A549 (cell line): ENCODE results near the gene HSPA2.

Experiments
- CEBPB ChIP-seq, 2 experiments: fragments of >200 bp in 1 of 2; sonication (Bioruptor Twin) in 1 of 2; formaldehyde crosslinking in 1 of 2; IDR thresholded peaks; 2 replicates each; pipeline ENCODE4 v1.6.1; 2012 to 2016
- HOXA7 ChIP-seq: fragments of 250-450 bp; sonication (Bioruptor Pico); IDR thresholded peaks from 2 replicates; pipeline ENCODE4 v1.5.0; 2020; ENCODE audit warnings: mild to moderate bottlenecking, moderate library complexity
- KDM1A ChIP-seq: fragments of 200-600 bp; sonication (generic); IDR thresholded peaks from 2 replicates; pipeline ENCODE4 v1.6.1; 2016; ENCODE audit warnings: low read depth, mild to moderate bottlenecking
- MAFK ChIP-seq: fragments of 450-650 bp; IDR thresholded peaks from 2 replicates; pipeline ENCODE4 v1.6.1; 2014; ENCODE audit not compliant: partially characterized antibody
- MYC ChIP-seq: IDR thresholded peaks from 2 replicates; pipeline ENCODE4 v1.6.1; 2012; ENCODE audit warnings: mild to moderate bottlenecking, inconsistent platforms, low read length, improper control_type of control experiment, borderline replicate concordance
- POLR2A ChIP-seq: IDR thresholded peaks from 2 replicates; pipeline ENCODE4 v1.6.1; 2012; ENCODE audit warnings: mild to moderate bottlenecking, low read length
- RAD21 ChIP-seq, 2 experiments: fragments of >200 bp in 1 of 2; sonication (Bioruptor Twin) in 1 of 2; formaldehyde crosslinking in 1 of 2; IDR thresholded peaks in 1 of 2; conservative IDR thresholded peaks in 1 of 2; 2 replicates in 1 of 2; 3 replicates in 1 of 2; pipeline ENCODE4 v1.6.1; 2012 to 2018; ENCODE audit warnings: inconsistent platforms in 1 of 2
- RCOR1 ChIP-seq: fragments of 150-350 bp; IDR thresholded peaks from 2 replicates; pipeline ENCODE4 v1.6.1; 2014; ENCODE audit warnings: antibody characterized with exemption, low read length, low read depth
- RNF2 ChIP-seq: fragments of 200-600 bp; sonication (generic); IDR thresholded peaks from 2 replicates; pipeline ENCODE4 v1.6.1; 2016; ENCODE audit warnings: low read depth, mild to moderate bottlenecking, antibody characterized with exemption, moderate library complexity, borderline replicate concordance
- TF ChIP-seq, protein P1 (sequence below): fragments of 250-450 bp; sonication (Bioruptor Pico); IDR thresholded peaks from 2 replicates; pipeline ENCODE4 v1.5.0; 2021; ENCODE audit warnings: mild to moderate bottlenecking, moderate library complexity, borderline replicate concordance
- TF ChIP-seq, protein P2 (sequence below): fragments of >200 bp; sonication (Bioruptor Twin); formaldehyde crosslinking; IDR thresholded peaks from 3 replicates; pipeline ENCODE4 v1.5.1; 2016
- TF ChIP-seq, protein P3 (sequence below): fragments of 200-600 bp; sonication (generic); IDR thresholded peaks from 2 replicates; pipeline ENCODE4 v1.6.1; 2016; ENCODE audit warnings: antibody characterized with exemption, mild to moderate bottlenecking, moderate library complexity

DNA sequence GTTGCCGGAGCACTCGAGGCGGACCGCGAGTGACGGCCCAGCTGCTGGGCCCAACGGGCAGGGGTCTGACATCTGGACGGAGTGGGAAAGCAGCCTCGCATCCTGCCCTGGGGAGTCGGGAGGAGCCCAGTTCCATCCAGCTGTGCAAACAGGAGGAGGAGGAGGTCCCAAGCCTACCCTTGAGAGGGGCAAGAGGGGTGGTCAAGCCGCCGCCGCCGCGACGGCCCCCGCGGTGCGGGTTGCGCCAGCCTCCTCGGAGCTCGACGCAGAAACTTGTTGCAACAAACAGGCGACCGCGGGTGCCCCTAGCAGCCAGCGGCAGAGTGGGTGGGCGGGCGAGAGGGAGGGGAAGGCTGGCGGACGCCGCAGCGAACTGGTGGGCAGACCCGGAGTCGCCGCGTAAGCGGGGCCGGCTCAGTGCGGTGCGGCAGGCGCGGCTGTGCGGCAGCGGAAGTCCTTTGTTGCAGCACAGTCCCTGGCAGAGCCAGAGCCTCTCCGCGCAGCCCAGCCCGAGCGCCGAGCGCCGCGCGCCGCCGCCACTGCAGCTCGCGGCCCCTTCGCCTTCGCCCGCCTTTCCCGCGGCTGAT lies 36.1 kb upstream of the HSPA2 start, which contains the start of gene ZBTB1:
- TF ChIP-seq MYC = peak; percentile 32; the same call in 1 of the 2 replicates
- TF ChIP-seq MAFK = no peak
- TF ChIP-seq, protein P1, sequence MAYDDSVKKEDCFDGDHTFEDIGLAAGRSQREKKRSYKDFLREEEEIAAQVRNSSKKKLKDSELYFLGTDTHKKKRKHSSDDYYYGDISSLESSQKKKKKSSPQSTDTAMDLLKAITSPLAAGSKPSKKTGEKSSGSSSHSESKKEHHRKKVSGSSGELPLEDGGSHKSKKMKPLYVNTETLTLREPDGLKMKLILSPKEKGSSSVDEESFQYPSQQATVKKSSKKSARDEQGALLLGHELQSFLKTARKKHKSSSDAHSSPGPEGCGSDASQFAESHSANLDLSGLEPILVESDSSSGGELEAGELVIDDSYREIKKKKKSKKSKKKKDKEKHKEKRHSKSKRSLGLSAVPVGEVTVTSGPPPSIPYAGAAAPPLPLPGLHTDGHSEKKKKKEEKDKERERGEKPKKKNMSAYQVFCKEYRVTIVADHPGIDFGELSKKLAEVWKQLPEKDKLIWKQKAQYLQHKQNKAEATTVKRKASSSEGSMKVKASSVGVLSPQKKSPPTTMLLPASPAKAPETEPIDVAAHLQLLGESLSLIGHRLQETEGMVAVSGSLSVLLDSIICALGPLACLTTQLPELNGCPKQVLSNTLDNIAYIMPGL = 0 out of 2 replicates have a peak, but pooled peaks have one; percentile 19
- TF ChIP-seq, protein P2, sequence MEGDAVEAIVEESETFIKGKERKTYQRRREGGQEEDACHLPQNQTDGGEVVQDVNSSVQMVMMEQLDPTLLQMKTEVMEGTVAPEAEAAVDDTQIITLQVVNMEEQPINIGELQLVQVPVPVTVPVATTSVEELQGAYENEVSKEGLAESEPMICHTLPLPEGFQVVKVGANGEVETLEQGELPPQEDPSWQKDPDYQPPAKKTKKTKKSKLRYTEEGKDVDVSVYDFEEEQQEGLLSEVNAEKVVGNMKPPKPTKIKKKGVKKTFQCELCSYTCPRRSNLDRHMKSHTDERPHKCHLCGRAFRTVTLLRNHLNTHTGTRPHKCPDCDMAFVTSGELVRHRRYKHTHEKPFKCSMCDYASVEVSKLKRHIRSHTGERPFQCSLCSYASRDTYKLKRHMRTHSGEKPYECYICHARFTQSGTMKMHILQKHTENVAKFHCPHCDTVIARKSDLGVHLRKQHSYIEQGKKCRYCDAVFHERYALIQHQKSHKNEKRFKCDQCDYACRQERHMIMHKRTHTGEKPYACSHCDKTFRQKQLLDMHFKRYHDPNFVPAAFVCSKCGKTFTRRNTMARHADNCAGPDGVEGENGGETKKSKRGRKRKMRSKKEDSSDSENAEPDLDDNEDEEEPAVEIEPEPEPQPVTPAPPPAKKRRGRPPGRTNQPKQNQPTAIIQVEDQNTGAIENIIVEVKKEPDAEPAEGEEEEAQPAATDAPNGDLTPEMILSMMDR = no peak
- TF ChIP-seq, protein P3, sequence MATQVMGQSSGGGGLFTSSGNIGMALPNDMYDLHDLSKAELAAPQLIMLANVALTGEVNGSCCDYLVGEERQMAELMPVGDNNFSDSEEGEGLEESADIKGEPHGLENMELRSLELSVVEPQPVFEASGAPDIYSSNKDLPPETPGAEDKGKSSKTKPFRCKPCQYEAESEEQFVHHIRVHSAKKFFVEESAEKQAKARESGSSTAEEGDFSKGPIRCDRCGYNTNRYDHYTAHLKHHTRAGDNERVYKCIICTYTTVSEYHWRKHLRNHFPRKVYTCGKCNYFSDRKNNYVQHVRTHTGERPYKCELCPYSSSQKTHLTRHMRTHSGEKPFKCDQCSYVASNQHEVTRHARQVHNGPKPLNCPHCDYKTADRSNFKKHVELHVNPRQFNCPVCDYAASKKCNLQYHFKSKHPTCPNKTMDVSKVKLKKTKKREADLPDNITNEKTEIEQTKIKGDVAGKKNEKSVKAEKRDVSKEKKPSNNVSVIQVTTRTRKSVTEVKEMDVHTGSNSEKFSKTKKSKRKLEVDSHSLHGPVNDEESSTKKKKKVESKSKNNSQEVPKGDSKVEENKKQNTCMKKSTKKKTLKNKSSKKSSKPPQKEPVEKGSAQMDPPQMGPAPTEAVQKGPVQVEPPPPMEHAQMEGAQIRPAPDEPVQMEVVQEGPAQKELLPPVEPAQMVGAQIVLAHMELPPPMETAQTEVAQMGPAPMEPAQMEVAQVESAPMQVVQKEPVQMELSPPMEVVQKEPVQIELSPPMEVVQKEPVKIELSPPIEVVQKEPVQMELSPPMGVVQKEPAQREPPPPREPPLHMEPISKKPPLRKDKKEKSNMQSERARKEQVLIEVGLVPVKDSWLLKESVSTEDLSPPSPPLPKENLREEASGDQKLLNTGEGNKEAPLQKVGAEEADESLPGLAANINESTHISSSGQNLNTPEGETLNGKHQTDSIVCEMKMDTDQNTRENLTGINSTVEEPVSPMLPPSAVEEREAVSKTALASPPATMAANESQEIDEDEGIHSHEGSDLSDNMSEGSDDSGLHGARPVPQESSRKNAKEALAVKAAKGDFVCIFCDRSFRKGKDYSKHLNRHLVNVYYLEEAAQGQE = no peak
- peak; percentile 58 for TF ChIP-seq POLR2A
- no peak for TF ChIP-seq RCOR1
- TF ChIP-seq RNF2 = no peak
- TF ChIP-seq KDM1A = no peak
- TF ChIP-seq HOXA7 (CRISPR knock-in tag) = no peak; the same call in 1 of the 2 replicates
- no peak for TF ChIP-seq RAD21 (conservative IDR thresholded peaks at IDR 0.05 in 1 of 2, IDR thresholded peaks at IDR 0.05 in 1 of 2)
- peak; percentile 4 to 30; a peak in 2 of 4 replicates for TF ChIP-seq CEBPB (IDR thresholded peaks at IDR 0.05)
